GM12873 (cell line): ENCODE results near the gene SLC9A9.

Experiments used
- CTCF ChIP-seq: IDR thresholded peaks from 2 replicates; pipeline ENCODE4 v1.5.1; 2012; ENCODE audit warnings: low read depth, mild to moderate bottlenecking, moderate library complexity, low read length, control low read depth; ENCODE audit not compliant: insufficient read depth; ENCODE audit errors: missing control alignments

SLC9A9 gene

GRCh38 chr3:143707848-143708247 lies 140.4 kb downstream of the SLC9A9 start:
- TF ChIP-seq CTCF, result no peak

- no peak for TF ChIP-seq CTCF
Observed at GRCh38 chr3:143700431-143700975, 147.8 kb downstream of the SLC9A9 start.

DNA sequence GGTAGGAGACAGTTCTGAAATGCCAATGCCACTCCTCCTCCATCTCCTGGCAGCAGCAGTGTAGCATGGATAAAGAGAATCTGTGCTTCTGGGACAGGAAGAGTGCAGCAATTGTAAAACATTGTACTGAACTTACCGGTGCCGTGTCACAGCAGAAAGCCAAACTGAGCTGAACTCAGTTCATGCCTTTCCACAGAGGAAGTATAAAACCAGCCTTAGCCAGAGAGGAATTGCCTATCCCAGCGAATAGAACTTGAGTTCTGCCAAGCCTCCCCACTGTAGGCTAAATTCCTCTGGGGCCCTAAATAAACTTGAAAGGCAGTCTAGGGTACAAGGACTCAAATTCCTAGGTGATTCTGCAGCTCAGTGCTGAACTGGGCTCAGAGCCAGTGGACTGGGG lies 148.8 kb downstream of the SLC9A9 start:
- no peak for TF ChIP-seq CTCF

DNA sequence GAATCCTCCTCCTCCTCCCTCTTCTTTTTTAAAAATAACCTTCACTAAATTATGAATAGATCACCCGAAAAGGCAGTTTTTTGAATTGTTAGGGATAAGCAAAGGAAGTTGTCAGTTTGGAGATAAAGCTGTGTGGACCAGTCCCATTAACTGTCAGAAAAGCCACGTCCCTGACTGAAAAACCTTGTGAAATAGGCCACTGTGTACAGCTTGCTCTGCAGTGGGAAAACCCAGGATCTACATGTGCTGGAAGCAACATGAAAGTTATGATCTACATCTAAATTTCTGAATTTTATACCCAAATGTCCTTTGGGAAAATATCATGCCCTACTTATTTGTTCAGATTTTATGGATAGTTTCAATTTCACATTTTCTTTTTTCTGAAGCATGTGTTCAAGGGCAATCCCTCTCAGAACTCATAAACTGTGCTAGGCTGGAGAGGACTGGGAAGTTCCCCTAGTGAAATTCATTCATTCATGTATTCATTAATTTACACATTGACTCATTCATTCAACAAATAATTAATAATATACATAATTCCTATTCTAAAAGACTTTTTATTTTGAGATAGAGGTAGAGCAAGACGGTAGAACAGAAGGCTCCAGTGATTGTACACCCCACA lies 149.5 kb downstream of the SLC9A9 start:
- TF ChIP-seq CTCF, result no peak

DNA sequence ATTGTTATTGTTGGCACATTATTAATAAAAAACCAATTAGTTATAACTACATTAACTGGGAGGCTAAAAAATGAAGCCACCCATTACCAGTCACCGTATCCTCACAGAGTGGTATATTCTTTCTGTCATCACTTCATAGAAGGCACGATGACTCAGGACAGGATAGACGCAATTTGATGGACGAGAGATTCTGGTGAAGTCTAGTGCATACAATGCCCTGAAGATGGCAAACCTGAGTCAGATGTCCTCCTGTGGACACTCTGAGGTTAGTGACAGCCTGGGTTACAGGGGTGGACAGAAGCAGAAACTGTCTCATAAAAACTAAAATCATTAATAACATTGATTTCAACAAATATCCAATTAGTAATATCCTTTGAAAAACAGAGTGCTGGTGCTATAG lies 150.3 kb downstream of the SLC9A9 start:
- TF ChIP-seq CTCF, result no peak

DNA sequence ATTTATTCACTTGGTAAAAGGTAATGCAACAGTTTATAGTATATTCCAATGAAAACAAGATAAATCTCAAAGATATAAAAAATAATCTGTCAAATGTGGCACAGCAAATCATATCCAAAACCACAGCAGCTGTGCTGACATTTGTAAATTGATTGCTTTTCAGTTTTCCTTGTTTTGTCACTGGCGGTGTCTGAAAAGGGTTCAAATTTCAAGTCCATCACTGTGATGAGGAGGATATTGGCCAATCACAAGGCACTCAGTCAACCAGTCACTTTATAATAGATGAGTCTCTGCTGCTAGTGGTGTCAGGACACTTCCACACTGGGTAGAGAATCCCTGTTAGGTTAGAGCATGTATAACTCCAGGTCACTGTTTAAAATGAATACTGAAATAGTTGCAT lies 154.8 kb downstream of the SLC9A9 start:
- TF ChIP-seq CTCF, result no peak

GRCh38 chr3:143686638-143687197 lies 161.6 kb downstream of the SLC9A9 start:
- TF ChIP-seq CTCF, result no peak
